Liver (tissue), 9 donors: ENCODE data around the gene TREH. TPM values are rescaled to one million over a fixed set of nuclear protein-coding genes. Genes with fewer than 3 reads are reported as not detected.
A peak's percentile ranks its signal among the peaks of the same experiment; 100 is the strongest.

ENCODE experiments used
- DNase-seq: peaks from one replicate; pipeline ENCODE4 v3.0.0-alpha.2; 2017; ENCODE audit warnings: low spot score
- H3K27ac ChIP-seq, 2 donors: one replicate each; pipeline ENCODE4 v1.7.0; 2013; ENCODE audit warnings: inconsistent platforms in 2 of 2, low read length in 2 of 2, control low read depth in 1 of 2, low read depth in 1 of 2, mild to moderate bottlenecking in 1 of 2
- H3K27me3 ChIP-seq, 4 donors: one replicate each; pipeline versions ENCODE4 v1.6.1 to v1.7.0; 2013; ENCODE audit warnings: low read length in 3 of 4, inconsistent platforms in 1 of 4, mild to moderate bottlenecking in 1 of 4, moderate library complexity in 1 of 4; ENCODE audit not compliant: control insufficient read depth in 4 of 4, insufficient read depth in 4 of 4
- H3K36me3 ChIP-seq, 4 donors: one replicate each; pipeline versions ENCODE4 v1.6.1 to v1.7.0; 2013; ENCODE audit warnings: low read length in 3 of 4, mild to moderate bottlenecking in 3 of 4, low read depth in 1 of 4, moderate library complexity in 1 of 4; ENCODE audit not compliant: control insufficient read depth in 4 of 4, insufficient read depth in 3 of 4
- H3K4me1 ChIP-seq, 4 donors: one replicate each; pipeline versions ENCODE4 v1.6.1 to v1.7.0; 2013; ENCODE audit warnings: low read length in 3 of 4, mild to moderate bottlenecking in 3 of 4, moderate library complexity in 1 of 4; ENCODE audit not compliant: control insufficient read depth in 4 of 4, insufficient read depth in 4 of 4
- H3K4me3 ChIP-seq, 3 donors: one replicate each; pipeline versions ENCODE4 v1.6.1 to v1.7.0; 2013; ENCODE audit warnings: low read length in 3 of 3, control low read depth in 1 of 3, low read depth in 1 of 3, mild to moderate bottlenecking in 1 of 3
- H3K9ac ChIP-seq, 2 donors: one replicate each; pipeline ENCODE4 v1.7.0; 2013; ENCODE audit warnings: low read length in 2 of 2, mild to moderate bottlenecking in 2 of 2, moderate library complexity in 2 of 2, control low read depth in 1 of 2, low read depth in 1 of 2
- H3K9me3 ChIP-seq, 4 donors: one replicate each; pipeline versions ENCODE4 v1.6.1 to v1.7.0; 2013; ENCODE audit warnings: low read length in 3 of 4; ENCODE audit not compliant: control insufficient read depth in 4 of 4
- EGR1 ChIP-seq, 2 donors: IDR thresholded peaks; 2 replicates each; pipeline ENCODE4 v1.6.1; 2016 to 2018; ENCODE audit warnings: antibody characterized with exemption in 2 of 2, low read depth in 2 of 2
- FOXA2 ChIP-seq: IDR thresholded peaks from 2 replicates; pipeline ENCODE4 v1.6.1; 2016; ENCODE audit warnings: antibody characterized with exemption
- GABPA ChIP-seq, 2 donors: IDR thresholded peaks in 1 of 2; conservative IDR thresholded peaks in 1 of 2; 2 replicates each; pipeline ENCODE4 v1.6.1; 2016; ENCODE audit warnings: antibody characterized with exemption in 2 of 2, mild to moderate bottlenecking in 1 of 2, moderate library complexity in 1 of 2
- HNF4A ChIP-seq, 2 donors: conservative IDR thresholded peaks; 2 replicates each; pipeline ENCODE4 v1.6.1; 2016; ENCODE audit warnings: antibody characterized with exemption in 2 of 2, mild to moderate bottlenecking in 2 of 2
- JUND ChIP-seq, 2 donors: IDR thresholded peaks; 2 replicates each; pipeline ENCODE4 v1.6.1; 2016; ENCODE audit warnings: antibody characterized with exemption in 2 of 2
- NR2F2 ChIP-seq: IDR thresholded peaks from 2 replicates; pipeline ENCODE4 v1.6.1; 2016; ENCODE audit warnings: antibody characterized with exemption
- RXRA ChIP-seq, 2 donors: IDR thresholded peaks; 2 replicates each; pipeline ENCODE4 v1.6.1; 2017 to 2018; ENCODE audit warnings: antibody characterized with exemption in 2 of 2, mild to moderate bottlenecking in 1 of 2
- SP1 ChIP-seq: IDR thresholded peaks from 2 replicates; pipeline ENCODE4 v1.6.1; 2018; ENCODE audit warnings: antibody characterized with exemption, mild to moderate bottlenecking
- TAF1 ChIP-seq: conservative IDR thresholded peaks from 2 replicates; pipeline ENCODE4 v1.6.1; 2016; ENCODE audit warnings: antibody characterized with exemption, mild to moderate bottlenecking
- YY1 ChIP-seq: IDR thresholded peaks from 2 replicates; pipeline ENCODE4 v1.6.1; 2016; ENCODE audit warnings: antibody characterized with exemption, mild to moderate bottlenecking
- WGBS: extraction: QIAGEN DNeasy Blood & Tissue Kit; methylation state at CpG from one replicate; pipeline ENCODE4 v1.1.7; 2013; 5-methylcytosine and 5-hydroxymethylcytosine counted together
- polyA plus RNA-seq, 2 donors: library from polyadenylated mRNA; stranded (reverse) in 1 of 2; unstranded in 1 of 2; fragments of 200-250 nt in 1 of 2; fragments of >200 nt in 1 of 2; fragmentation: Nextera tagmentation in 1 of 2; extraction: Ambion mirVana in 1 of 2; gene quantifications; one replicate each; pipeline versions ENCODE4 v1.2.1 to v1.2.3, GENCODE V29; 2013 to 2015
- total RNA-seq, 2 donors: library from RNA; depleted of rRNA; stranded (reverse); fragments of >200 nt; gene quantifications; one replicate each; pipeline ENCODE4 v1.2.3, GENCODE V29; 2014
- TF ChIP-seq, protein P1 (sequence below): IDR thresholded peaks from 2 replicates; pipeline ENCODE4 v1.6.1; 2016; ENCODE audit warnings: antibody characterized with exemption
- TF ChIP-seq, protein P2 (sequence below): IDR thresholded peaks from 2 replicates; pipeline ENCODE4 v1.6.1; 2016; ENCODE audit warnings: antibody characterized with exemption
- donor health status: healthy.
- donor health status: healthy.
- donor health status: healthy.
- donor health status: healthy.
- donor health status: healthy.

TREH gene
- total and polyA plus RNA-seq, 4 donors = 0.50 to 1.2 (median 0.84) TPM; not detected in 1

GRCh38 chr11:118621071-118621783 is 58.2 kb downstream of the TREH start:
- 11% methylated on average over 38 of the region's 38 CpGs for WGBS
- DNase-seq = peak; percentile 53
- H3K36me3 ChIP-seq = no peaks in the 10 kb centered on the region
- peak overlapping the region in 1 of 3 donors; percentile 47 for H3K4me3 ChIP-seq
- peaks cover 0 to 8% (median under 1%) of the 10 kb centered on the region in 4 donors for H3K27me3 ChIP-seq
- peak overlapping the region; percentile 32 to 51 for H3K27ac ChIP-seq
- no peak overlapping the region for H3K9ac ChIP-seq
- peaks cover 0 to 26% (median 0%) of the 10 kb centered on the region in 4 donors for H3K4me1 ChIP-seq
- TF ChIP-seq SP1 (peak; percentile 17), FOXA2 (no peak)
- H3K9me3 ChIP-seq = no peaks in the 10 kb centered on the region

- no peak overlapping the region for H3K9ac ChIP-seq
- no peak overlapping the region for H3K4me3 ChIP-seq
- TF ChIP-seq HNF4A (conservative IDR thresholded peaks at IDR 0.05) = no peak
- TF ChIP-seq, protein P1, sequence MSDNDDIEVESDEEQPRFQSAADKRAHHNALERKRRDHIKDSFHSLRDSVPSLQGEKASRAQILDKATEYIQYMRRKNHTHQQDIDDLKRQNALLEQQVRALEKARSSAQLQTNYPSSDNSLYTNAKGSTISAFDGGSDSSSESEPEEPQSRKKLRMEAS = no peak
- no peak for TF ChIP-seq RXRA (IDR thresholded peaks at IDR 0.05)
- peak; percentile 6 for TF ChIP-seq SP1
- TF ChIP-seq, protein P2, sequence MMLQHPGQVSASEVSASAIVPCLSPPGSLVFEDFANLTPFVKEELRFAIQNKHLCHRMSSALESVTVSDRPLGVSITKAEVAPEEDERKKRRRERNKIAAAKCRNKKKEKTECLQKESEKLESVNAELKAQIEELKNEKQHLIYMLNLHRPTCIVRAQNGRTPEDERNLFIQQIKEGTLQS = no peak
- TF ChIP-seq YY1 = no peak
- TF ChIP-seq EGR1 (IDR thresholded peaks at IDR 0.05; ENCODE audit: low read depth in 2 of 2) = no peak
- TF ChIP-seq TAF1 = no peak
- peak; percentile 63 for TF ChIP-seq NR2F2
- no peak for TF ChIP-seq GABPA (IDR thresholded peaks at IDR 0.05 in 1 of 2, conservative IDR thresholded peaks at IDR 0.05 in 1 of 2)
- no peak for TF ChIP-seq FOXA2
- 71% methylated on average over 7 of the region's 7 CpGs for WGBS
- peaks cover 0 to 8% (median under 1%) of the 10 kb centered on the region in 4 donors for H3K27me3 ChIP-seq
- no peaks in the 10 kb centered on the region for H3K36me3 ChIP-seq
- H3K9me3 ChIP-seq = no peaks in the 10 kb centered on the region
- H3K27ac ChIP-seq = peak overlapping the region; percentile 32 to 51
- peaks cover 0 to 26% (median 0%) of the 10 kb centered on the region in 4 donors for H3K4me1 ChIP-seq
- DNase-seq = no peak
Observed at GRCh38 chr11:118620529-118621070, 58.9 kb downstream of the TREH start.

GRCh38 chr11:118619444-118620197 is 59.8 kb downstream of the TREH start:
- 72% methylated on average over 6 of the region's 6 CpGs for WGBS
- no peaks in the 10 kb centered on the region for H3K9me3 ChIP-seq
- no peak overlapping the region for H3K4me3 ChIP-seq
- H3K27me3 ChIP-seq = peaks cover 0 to 8% (median under 1%) of the 10 kb centered on the region in 4 donors
- DNase-seq = no peak
- no peak for TF ChIP-seq RXRA (IDR thresholded peaks at IDR 0.05)
- TF ChIP-seq JUND (IDR thresholded peaks at IDR 0.05) = peak; percentile 55 to 68
- no peak for TF ChIP-seq HNF4A (conservative IDR thresholded peaks at IDR 0.05)
- no peak overlapping the region for H3K9ac ChIP-seq
- no peaks in the 10 kb centered on the region for H3K36me3 ChIP-seq
- H3K4me1 ChIP-seq = peaks cover 0 to 26% (median 0%) of the 10 kb centered on the region in 4 donors
- H3K27ac ChIP-seq = peak overlapping the region; percentile 80 to 81
